H1 (cell line): ENCODE results near the gene VAV2. TPM values are rescaled to one million over a fixed set of nuclear protein-coding genes. Genes with fewer than 3 reads are reported as not detected.

ENCODE experiments used
- CTCF ChIA-PET: fragments of 300-600 bp; sonication (Branson Sonifier 250); formaldehyde crosslinking; loops from one replicate; lab custom pipeline; 2021; ENCODE audit not compliant: partially characterized antibody; lab: Charles Lee
- POLR2A ChIA-PET: fragments of 300-600 bp; sonication (Branson Sonifier 250); formaldehyde crosslinking; loops from one replicate; lab custom pipeline; 2021; ENCODE audit warnings: inconsistent platforms; ENCODE audit not compliant: partially characterized antibody; lab: Charles Lee
- DNase-seq, 2 experiments: peaks; one replicate each; pipeline versions ENCODE4 v3.0.0 to v3.0.0-alpha.2; 2010 to 2022; ENCODE audit warnings: low spot score in 2 of 2, low read depth in 1 of 2, mixed read lengths in 1 of 2
- FAIRE-seq: peaks from 2 replicates; lab custom pipeline; 2011; peaks lifted over from hg19 to GRCh38; lab: Jason Lieb, UNC
- H2AFZ ChIP-seq: 2 replicates; pipeline ENCODE4 v1.8.1; 2012; ENCODE audit warnings: low read length, inconsistent platforms
- H2AK5ac ChIP-seq: 2 replicates; pipeline ENCODE4 v1.6.1; 2013; ENCODE audit warnings: low read depth, low read length
- H2BK120ac ChIP-seq: replicated peaks from 2 replicates; pipeline ENCODE3; 2013; ENCODE audit warnings: low read depth, low read length, inconsistent platforms
- H2BK12ac ChIP-seq: 2 replicates; pipeline ENCODE4 v1.6.1; 2013; ENCODE audit warnings: low read depth, low read length
- H2BK15ac ChIP-seq: 2 replicates; pipeline ENCODE4 v1.6.1; 2013; ENCODE audit warnings: low read length
- H2BK20ac ChIP-seq: 2 replicates; pipeline ENCODE4 v1.6.1; 2013; ENCODE audit warnings: low read length
- H2BK5ac ChIP-seq: 2 replicates; pipeline ENCODE4 v1.6.1; 2013; ENCODE audit warnings: low read depth, low read length
- H3K14ac ChIP-seq: 2 replicates; pipeline ENCODE4 v1.6.1; 2013; ENCODE audit warnings: inconsistent platforms; ENCODE audit not compliant: insufficient read length
- H3K18ac ChIP-seq: 2 replicates; pipeline ENCODE4 v1.6.1; 2013; ENCODE audit warnings: low read length; ENCODE audit errors: extremely low read depth
- H3K23ac ChIP-seq: 2 replicates; pipeline ENCODE4 v1.6.1; 2013; ENCODE audit warnings: inconsistent platforms; ENCODE audit not compliant: insufficient read length
- H3K23me2 ChIP-seq: 2 replicates; pipeline ENCODE4 v1.6.1; 2013; ENCODE audit warnings: low read depth, low read length
- H3K27ac ChIP-seq: 2 replicates; pipeline ENCODE4 v1.6.1; 2011; ENCODE audit warnings: low read depth, low read length, inconsistent platforms
- H3K27me3 ChIP-seq, 4 experiments: replicated peaks in 1 of 4; 1 replicate in 1 of 4; 2 replicates in 3 of 4; pipeline versions ENCODE4 v1.6.1 to v1.8.1; 2011 to 2013; ENCODE audit warnings: low read length in 3 of 4, mild to moderate bottlenecking in 3 of 4, inconsistent platforms in 2 of 4, mixed read lengths in 2 of 4, moderate library complexity in 1 of 4; ENCODE audit not compliant: control insufficient read depth in 3 of 4, insufficient read depth in 3 of 4; ENCODE audit errors: extremely low read depth in 1 of 4
- H3K36me3 ChIP-seq, 4 experiments: 2 replicates each; pipeline versions ENCODE4 v1.6.1 to v1.8.1; 2011 to 2013; ENCODE audit warnings: mild to moderate bottlenecking in 4 of 4, low read length in 3 of 4, moderate library complexity in 2 of 4, control low read depth in 1 of 4, inconsistent platforms in 1 of 4; ENCODE audit not compliant: insufficient read depth in 4 of 4, control insufficient read depth in 2 of 4
- H3K4ac ChIP-seq: replicated peaks from 2 replicates; pipeline ENCODE3; 2013; ENCODE audit warnings: low read length, low read depth, mixed read lengths, inconsistent platforms; ENCODE audit not compliant: insufficient read length
- H3K4me1 ChIP-seq, 4 experiments: replicated peaks in 1 of 4; 1 replicate in 1 of 4; 2 replicates in 3 of 4; pipeline versions ENCODE4 v1.6.1 to v1.8.1; 2011 to 2013; ENCODE audit warnings: low read length in 3 of 4, inconsistent platforms in 2 of 4, mixed read lengths in 1 of 4; ENCODE audit not compliant: insufficient read depth in 4 of 4, control insufficient read depth in 3 of 4
- H3K4me2 ChIP-seq, 2 experiments: 2 replicates each; pipeline versions ENCODE4 v1.6.1 to v1.8.1; 2011 to 2013; ENCODE audit warnings: low read depth in 2 of 2, low read length in 2 of 2, control low read depth in 1 of 2, inconsistent platforms in 1 of 2, mild to moderate bottlenecking in 1 of 2; ENCODE audit not compliant: insufficient read depth in 1 of 2
- H3K4me3 ChIP-seq, 4 experiments: fragments of 200-600, 300-600 bp in 1 of 4; sonication (generic), shearing (Covaris generic), sonication (Bioruptor Twin) in 1 of 4; 2 replicates each; pipeline versions ENCODE4 v1.5.1 to v1.8.1; 2011 to 2016; ENCODE audit warnings: low read length in 4 of 4, low read depth in 3 of 4, control low read depth in 2 of 4, inconsistent platforms in 2 of 4, mild to moderate bottlenecking in 2 of 4, mixed read lengths in 1 of 4, moderate library complexity in 1 of 4; ENCODE audit not compliant: insufficient read depth in 2 of 4; ENCODE audit errors: extremely low read depth in 1 of 4
- H3K56ac ChIP-seq: replicated peaks from 2 replicates; pipeline ENCODE3; 2013; ENCODE audit warnings: low read depth, mild to moderate bottlenecking, mixed read lengths, low read length, inconsistent platforms; ENCODE audit not compliant: insufficient read length
- H3K79me1 ChIP-seq: 2 replicates; pipeline ENCODE4 v1.6.1; 2013; ENCODE audit warnings: low read depth, low read length, control low read depth
- H3K79me2 ChIP-seq, 2 experiments: 2 replicates each; pipeline versions ENCODE4 v1.6.1 to v1.8.1; 2012 to 2013; ENCODE audit warnings: low read length in 2 of 2, mild to moderate bottlenecking in 2 of 2, inconsistent platforms in 1 of 2; ENCODE audit not compliant: insufficient read depth in 2 of 2, control insufficient read depth in 1 of 2
- H3K9ac ChIP-seq, 4 experiments: replicated peaks in 1 of 4; 1 replicate in 1 of 4; 2 replicates in 3 of 4; pipeline versions ENCODE4 v1.6.1 to v1.8.1; 2011 to 2013; ENCODE audit warnings: low read depth in 3 of 4, low read length in 3 of 4, control low read depth in 2 of 4, mild to moderate bottlenecking in 2 of 4, moderate library complexity in 2 of 4, inconsistent platforms in 1 of 4; ENCODE audit errors: extremely low read depth in 1 of 4
- H3K9me3 ChIP-seq, 2 experiments: 2 replicates each; pipeline versions ENCODE4 v1.6.1 to v1.8.1; 2012 to 2013; ENCODE audit warnings: mild to moderate bottlenecking in 2 of 2, moderate library complexity in 2 of 2, control low read depth in 1 of 2, inconsistent platforms in 1 of 2, low read depth in 1 of 2, low read length in 1 of 2, mixed read lengths in 1 of 2; ENCODE audit not compliant: insufficient read depth in 2 of 2
- H4K20me1 ChIP-seq, 2 experiments: replicated peaks in 1 of 2; 2 replicates each; pipeline versions ENCODE3 to v1.8.1; 2011 to 2013; ENCODE audit warnings: inconsistent platforms in 2 of 2, low read length in 2 of 2, mild to moderate bottlenecking in 1 of 2; ENCODE audit not compliant: insufficient read depth in 2 of 2, control insufficient read depth in 1 of 2
- H4K5ac ChIP-seq: 2 replicates; pipeline ENCODE4 v1.6.1; 2013; ENCODE audit warnings: low read length, low read depth, mixed read lengths, inconsistent platforms; ENCODE audit not compliant: insufficient read length
- H4K8ac ChIP-seq: 2 replicates; pipeline ENCODE4 v1.8.0; 2013; ENCODE audit warnings: mild to moderate bottlenecking, moderate library complexity, low read length, inconsistent platforms; ENCODE audit not compliant: insufficient read depth; ENCODE audit errors: extremely low read depth
- H4K91ac ChIP-seq: replicated peaks from 2 replicates; pipeline ENCODE3; 2013; ENCODE audit warnings: low read length, mixed read lengths, inconsistent platforms; ENCODE audit not compliant: insufficient read length
- CTBP2 ChIP-seq: IDR thresholded peaks from 2 replicates; pipeline ENCODE4 v1.7.0; 2011; ENCODE audit warnings: borderline replicate concordance, mild to moderate bottlenecking, moderate library complexity, mixed read lengths, low read length; ENCODE audit not compliant: insufficient read depth, insufficient read length
- HDAC2 ChIP-seq, 2 experiments: fragments of 300-600 bp in 1 of 2; sonication (generic) in 1 of 2; IDR thresholded peaks; 2 replicates each; pipeline ENCODE4 v1.6.1; 2011 to 2012; ENCODE audit warnings: low read depth in 2 of 2, low read length in 2 of 2, mild to moderate bottlenecking in 2 of 2, moderate library complexity in 2 of 2, borderline replicate concordance in 1 of 2, inconsistent platforms in 1 of 2
- KDM1A ChIP-seq: fragments of 200-600, 300-600 bp; sonication (generic); IDR thresholded peaks from 2 replicates; pipeline ENCODE4 v1.7.1; 2016; ENCODE audit warnings: mild to moderate bottlenecking, low read length, borderline replicate concordance
- NANOG ChIP-seq: IDR thresholded peaks from 2 replicates; pipeline ENCODE4 v1.6.1; 2011; ENCODE audit warnings: low read length, low read depth, mild to moderate bottlenecking, inconsistent platforms; ENCODE audit not compliant: insufficient read depth, poor library complexity, severe bottlenecking
- RAD21 ChIP-seq, 2 experiments: IDR thresholded peaks in 1 of 2; conservative IDR thresholded peaks in 1 of 2; 2 replicates each; pipeline ENCODE4 v1.6.1; 2011; ENCODE audit warnings: low read depth in 2 of 2, low read length in 2 of 2, improper control_type of control experiment in 1 of 2, inconsistent platforms in 1 of 2, mild to moderate bottlenecking in 1 of 2, moderate library complexity in 1 of 2
- RFX5 ChIP-seq: IDR thresholded peaks from 2 replicates; pipeline ENCODE4 v1.6.1; 2011; ENCODE audit warnings: low read depth, low read length, improper control_type of control experiment, borderline replicate concordance
- SIN3A ChIP-seq, 2 experiments: IDR thresholded peaks in 1 of 2; conservative IDR thresholded peaks in 1 of 2; 2 replicates each; pipeline ENCODE4 v1.6.1; 2011 to 2012; ENCODE audit warnings: low read length in 2 of 2, improper control_type of control experiment in 1 of 2, low read depth in 1 of 2, mild to moderate bottlenecking in 1 of 2
- SIRT6 ChIP-seq: IDR thresholded peaks from one replicate; pipeline ENCODE4 v1.7.1; 2012; ENCODE audit warnings: low read length, inconsistent platforms
- SP2 ChIP-seq: IDR thresholded peaks from 2 replicates; pipeline ENCODE4 v1.6.1; 2012; ENCODE audit warnings: mild to moderate bottlenecking, low read length, inconsistent platforms
- WGBS, 2 experiments: shearing (Covaris generic) in 1 of 2; methylation state at CpG; one replicate each; pipeline versions ENCODE4 v1.1.6 to v1.1.7; 2013 to 2015; ENCODE audit warnings: low lambda C conversion rate in 2 of 2, mixed read lengths in 2 of 2, inconsistent platforms in 1 of 2, low coverage in 1 of 2, missing lambda C conversion rate in 1 of 2; ENCODE audit not compliant: insufficient replicate concordance in 2 of 2, insufficient coverage in 1 of 2, insufficient read length in 1 of 2; ENCODE audit errors: extremely low coverage in 1 of 2, missing lambda C conversion rate in 1 of 2; 5-methylcytosine and 5-hydroxymethylcytosine counted together
- polyA plus RNA-seq, 7 experiments: library from polyadenylated mRNA; depleted of rRNA in 3 of 7; stranded (reverse) in 5 of 7; unstranded in 2 of 7; fragments of >200 nt in 5 of 7; fragments of 200-250 nt in 2 of 7; gene quantifications; 1 replicate in 5 of 7; 2 replicates in 1 of 7; 4 replicates in 1 of 7; pipeline versions ENCODE4 v1.2.1 to v1.2.3, GENCODE V29; 2011 to 2013; ENCODE audit warnings: missing spikeins in 2 of 7, mixed read lengths in 2 of 7
- total RNA-seq: library from RNA; stranded (reverse); fragmentation: NEBNext Ultra II Directional; extraction: Animal tissue kit (Norgen Biotek cat#: 25700); gene quantifications from 2 replicates; pipeline ENCODE4 v1.2.1, GENCODE V29; 2021
- TF ChIP-seq, protein P1 (sequence below), 3 experiments: IDR thresholded peaks; 1 replicate in 2 of 3; 2 replicates in 1 of 3; pipeline versions ENCODE4 v1.5.1 to v1.6.1; 2011; ENCODE audit warnings: low read length in 3 of 3, mild to moderate bottlenecking in 3 of 3, inconsistent platforms in 2 of 3, low read depth in 1 of 3, moderate library complexity in 1 of 3; ENCODE audit not compliant: insufficient read depth in 1 of 3; ENCODE audit errors: control extremely low read depth in 1 of 3

Gene VAV2
- total and polyA plus RNA-seq, 2 of the 8 experiments (the other 6 are each of a cell fraction or from before 2014, with no cell fraction given): 13.6 to 37.6 TPM

DNA sequence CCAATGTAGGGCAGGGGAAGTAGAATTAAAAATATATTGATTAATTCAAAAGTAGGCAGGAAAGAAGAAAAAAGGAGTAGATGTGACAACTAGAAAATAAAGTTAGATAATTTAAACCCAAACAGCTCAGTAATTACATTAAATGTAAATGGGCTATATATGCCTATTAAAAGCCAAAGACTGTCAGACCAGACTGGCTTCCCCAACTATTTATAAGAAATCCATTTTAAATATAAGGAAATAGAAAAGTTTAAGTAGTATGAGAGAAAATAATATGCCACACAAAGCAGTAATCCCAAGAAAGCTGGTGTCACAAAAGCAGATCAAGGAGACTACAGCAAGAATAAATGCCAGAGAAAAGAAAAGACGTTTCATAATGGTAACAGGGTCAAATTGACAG is 225.1 kb downstream of the VAV2 start:
- CTCF ChIA-PET: interaction anchor here (0.7 to 2.9 kb wide), 6 partner anchors 10 to 260 kb away, joined by 3 to 28 read pairs (median 4); partner anchors contain the start of gene SARDH
- H3K4me3 ChIP-seq: no peak overlapping the region
- H2BK12ac ChIP-seq: no peak overlapping the region
- H3K36me3 ChIP-seq: peaks cover 2 to 12% (median 9%) of the 10 kb centered on the region in 4 experiments; a peak in 6 of 8 replicates
- no peaks in the 10 kb centered on the region for H3K4me1 ChIP-seq
- 86% methylated on average over 1 of the region's 1 CpG; no CpG with 5 or more reads in 1 of the 2 experiments for WGBS, 2 experiments
- no peak overlapping the region for H4K91ac ChIP-seq
- H3K23me2 ChIP-seq: no peaks in the 10 kb centered on the region; the same call in 1 of the 2 replicates
- no peak overlapping the region for H4K8ac ChIP-seq
- FAIRE-seq: no peak
- no peak overlapping the region for H3K4ac ChIP-seq
- no peak overlapping the region for H2AK5ac ChIP-seq
- H3K14ac ChIP-seq: no peak overlapping the region
- DNase-seq: no peak
- H3K27ac ChIP-seq: no peak overlapping the region
- H3K9me3 ChIP-seq: peaks cover 0 to 3% of the 10 kb centered on the region in 2 experiments; a peak in 1 of 4 replicates
- no peaks in the 10 kb centered on the region; a peak in 1 of 7 replicates for H3K27me3 ChIP-seq
- H3K56ac ChIP-seq: no peak overlapping the region
- H3K79me1 ChIP-seq: no peaks in the 10 kb centered on the region
- TF ChIP-seq RFX5: no peak
- TF ChIP-seq HDAC2 (IDR thresholded peaks at IDR 0.05; ENCODE audit: borderline replicate concordance in 1 of 2, low read depth in 2 of 2, low read length in 2 of 2): no peak
- TF ChIP-seq SIRT6: no peak
- TF ChIP-seq, protein P1, sequence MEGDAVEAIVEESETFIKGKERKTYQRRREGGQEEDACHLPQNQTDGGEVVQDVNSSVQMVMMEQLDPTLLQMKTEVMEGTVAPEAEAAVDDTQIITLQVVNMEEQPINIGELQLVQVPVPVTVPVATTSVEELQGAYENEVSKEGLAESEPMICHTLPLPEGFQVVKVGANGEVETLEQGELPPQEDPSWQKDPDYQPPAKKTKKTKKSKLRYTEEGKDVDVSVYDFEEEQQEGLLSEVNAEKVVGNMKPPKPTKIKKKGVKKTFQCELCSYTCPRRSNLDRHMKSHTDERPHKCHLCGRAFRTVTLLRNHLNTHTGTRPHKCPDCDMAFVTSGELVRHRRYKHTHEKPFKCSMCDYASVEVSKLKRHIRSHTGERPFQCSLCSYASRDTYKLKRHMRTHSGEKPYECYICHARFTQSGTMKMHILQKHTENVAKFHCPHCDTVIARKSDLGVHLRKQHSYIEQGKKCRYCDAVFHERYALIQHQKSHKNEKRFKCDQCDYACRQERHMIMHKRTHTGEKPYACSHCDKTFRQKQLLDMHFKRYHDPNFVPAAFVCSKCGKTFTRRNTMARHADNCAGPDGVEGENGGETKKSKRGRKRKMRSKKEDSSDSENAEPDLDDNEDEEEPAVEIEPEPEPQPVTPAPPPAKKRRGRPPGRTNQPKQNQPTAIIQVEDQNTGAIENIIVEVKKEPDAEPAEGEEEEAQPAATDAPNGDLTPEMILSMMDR (IDR thresholded peaks at IDR 0.05; ENCODE audit: control extremely low read depth in 1 of 3, insufficient read depth in 1 of 3, low read depth in 1 of 3, low read length in 3 of 3): no peak
- TF ChIP-seq KDM1A: no peak
- no peak for TF ChIP-seq SP2
- TF ChIP-seq RAD21 (IDR thresholded peaks at IDR 0.05 in 1 of 2, conservative IDR thresholded peaks at IDR 0.05 in 1 of 2; ENCODE audit: low read depth in 2 of 2, low read length in 2 of 2): no peak
- TF ChIP-seq NANOG: no peak
- no peak for TF ChIP-seq SIN3A (conservative IDR thresholded peaks at IDR 0.05 in 1 of 2, IDR thresholded peaks at IDR 0.05 in 1 of 2; ENCODE audit: low read depth in 1 of 2, low read length in 2 of 2)
- TF ChIP-seq CTBP2: no peak
- H2AFZ ChIP-seq: no peak overlapping the region
- no peak overlapping the region for H2BK5ac ChIP-seq
- H4K5ac ChIP-seq: no peak overlapping the region
- H2BK120ac ChIP-seq: no peak overlapping the region
- H3K23ac ChIP-seq: no peak overlapping the region
- H3K18ac ChIP-seq: no peak overlapping the region
- H3K4me2 ChIP-seq: no peak overlapping the region
- no peak overlapping the region for H2BK20ac ChIP-seq
- no peak overlapping the region for H2BK15ac ChIP-seq
- POLR2A ChIA-PET: no interaction called here
- H4K20me1 ChIP-seq: peaks cover 3% of the 10 kb centered on the region in 2 experiments
- no peak overlapping the region for H3K9ac ChIP-seq
- no peaks in the 10 kb centered on the region for H3K79me2 ChIP-seq
